HEK293 (cell line): Measurements from ENCODE around the gene PCYOX1L.

Experiments used
- CTCF ChIA-PET: fragments of 350-600 bp; formaldehyde crosslinking; extraction: SDS; loops from one replicate; lab custom pipeline; 2021; ENCODE audit warnings: antibody characterized with exemption; lab: Yijun Ruan, JAX
- POLR2A ChIA-PET: fragments of 300-600 bp; formaldehyde crosslinking; extraction: SDS; loops from one replicate; lab custom pipeline; 2020; ENCODE audit warnings: antibody characterized with exemption, inconsistent platforms; lab: Yijun Ruan, JAX
- H3K27ac ChIP-seq: fragments of 200-500 bp; sonication (Bioruptor generic); 2 replicates; pipeline ENCODE4 v1.5.1; 2014; ENCODE audit warnings: low read depth, low read length, control low read depth, inconsistent platforms; ENCODE audit errors: extremely low read depth
- H3K36me3 ChIP-seq, 2 experiments: fragments of 200-500 bp in 1 of 2; sonication (Bioruptor generic) in 1 of 2; 1 replicate in 1 of 2; 2 replicates in 1 of 2; pipeline ENCODE4 v1.5.1; 2014 to 2017; ENCODE audit warnings: inconsistent platforms in 2 of 2, low read length in 2 of 2; ENCODE audit not compliant: control insufficient read depth in 2 of 2, insufficient read depth in 1 of 2
- H3K4me1 ChIP-seq: fragments of 200-500 bp; sonication (Bioruptor generic); 2 replicates; pipeline ENCODE4 v1.5.1; 2014; ENCODE audit warnings: mild to moderate bottlenecking, low read length, inconsistent platforms; ENCODE audit not compliant: control insufficient read depth, insufficient read depth
- H3K4me3 ChIP-seq: 2 replicates; pipeline ENCODE4 v1.5.1; 2011; ENCODE audit warnings: low read depth, mild to moderate bottlenecking, control low read depth, low read length, moderate library complexity
- H3K9me3 ChIP-seq: fragments of 200-500 bp; sonication (Bioruptor generic); 2 replicates; pipeline ENCODE4 v1.5.1; 2014; ENCODE audit warnings: low read depth, low read length, inconsistent platforms; ENCODE audit not compliant: control insufficient read depth, insufficient read depth
- FEZF1 ChIP-seq: fragments of 450-650 bp; formaldehyde crosslinking; IDR thresholded peaks from 2 replicates; pipeline ENCODE4 v1.5.1; 2016; ENCODE audit warnings: missing biosample characterization, missing genetic modification characterization
- KLF10 ChIP-seq: fragments of 450-650 bp; IDR thresholded peaks from 2 replicates; pipeline ENCODE4 v1.5.1; 2018; ENCODE audit warnings: missing biosample characterization, mild to moderate bottlenecking, missing genetic modification characterization
- PRDM10 ChIP-seq: fragments of 450-650 bp; formaldehyde crosslinking; IDR thresholded peaks from 2 replicates; pipeline ENCODE4 v1.5.1; 2016; ENCODE audit warnings: missing biosample characterization, missing genetic modification characterization
- SCRT1 ChIP-seq: fragments of 450-650 bp; formaldehyde crosslinking; IDR thresholded peaks from 2 replicates; pipeline ENCODE4 v1.5.1; 2016; ENCODE audit warnings: missing biosample characterization, missing genetic modification characterization, borderline replicate concordance
- WT1 ChIP-seq: fragments of 450-650 bp; formaldehyde crosslinking; IDR thresholded peaks from 2 replicates; pipeline ENCODE4 v1.5.1; 2016; ENCODE audit warnings: missing biosample characterization, missing genetic modification characterization
- YY1 ChIP-seq: fragments of 450-650 bp; formaldehyde crosslinking; IDR thresholded peaks from 2 replicates; pipeline ENCODE4 v1.5.1; 2018; ENCODE audit warnings: missing biosample characterization, missing genetic modification characterization
- ZBTB7A ChIP-seq: fragments of 450-650 bp; formaldehyde crosslinking; IDR thresholded peaks from 2 replicates; pipeline ENCODE4 v1.5.1; 2016; ENCODE audit warnings: low read depth, missing biosample characterization, missing genetic modification characterization
- ZNF121 ChIP-seq: fragments of 450-650 bp; formaldehyde crosslinking; IDR thresholded peaks from 2 replicates; pipeline ENCODE4 v1.5.1; 2016; ENCODE audit warnings: missing biosample characterization, missing genetic modification characterization
- ZNF132 ChIP-seq: fragments of 450-650 bp; formaldehyde crosslinking; IDR thresholded peaks from 2 replicates; pipeline ENCODE4 v1.5.1; 2017; ENCODE audit warnings: missing biosample characterization, missing genetic modification characterization, borderline replicate concordance
- ZNF280D ChIP-seq: fragments of 450-650 bp; formaldehyde crosslinking; IDR thresholded peaks from 2 replicates; pipeline ENCODE4 v1.5.1; 2016; ENCODE audit warnings: missing biosample characterization, missing genetic modification characterization
- ZNF292 ChIP-seq: fragments of 450-650 bp; formaldehyde crosslinking; IDR thresholded peaks from 2 replicates; pipeline ENCODE4 v1.5.1; 2016; ENCODE audit warnings: low read depth, missing biosample characterization, missing genetic modification characterization, borderline replicate concordance
- ZNF324 ChIP-seq: fragments of 450-650 bp; formaldehyde crosslinking; IDR thresholded peaks from 2 replicates; pipeline ENCODE4 v1.5.1; 2016; ENCODE audit warnings: missing biosample characterization, missing genetic modification characterization
- ZNF394 ChIP-seq: fragments of 450-650 bp; formaldehyde crosslinking; IDR thresholded peaks from 2 replicates; pipeline ENCODE4 v1.5.1; 2016; ENCODE audit warnings: missing biosample characterization, missing genetic modification characterization, mild to moderate bottlenecking, moderate library complexity, borderline replicate concordance
- ZNF423 ChIP-seq: fragments of 450-650 bp; formaldehyde crosslinking; IDR thresholded peaks from 2 replicates; pipeline ENCODE4 v1.5.1; 2016; ENCODE audit warnings: missing biosample characterization, missing genetic modification characterization
- ZNF549 ChIP-seq: fragments of 450-650 bp; IDR thresholded peaks from 2 replicates; pipeline ENCODE4 v1.5.1; 2018; ENCODE audit warnings: missing biosample characterization, missing genetic modification characterization, mild to moderate bottlenecking, inconsistent platforms, moderate library complexity
- ZNF626 ChIP-seq: fragments of 450-650 bp; sonication (Bioruptor Pico); formaldehyde crosslinking; IDR thresholded peaks from 2 replicates; pipeline ENCODE4 v1.5.1; 2018; ENCODE audit warnings: missing biosample characterization, missing genetic modification characterization, inconsistent platforms
- ZNF747 ChIP-seq: fragments of 450-650 bp; formaldehyde crosslinking; IDR thresholded peaks from 2 replicates; pipeline ENCODE4 v1.5.1; 2016; ENCODE audit warnings: missing biosample characterization, missing genetic modification characterization
- ZSCAN4 ChIP-seq: fragments of 450-650 bp; formaldehyde crosslinking; IDR thresholded peaks from 2 replicates; pipeline ENCODE4 v1.5.1; 2017; ENCODE audit warnings: missing biosample characterization, missing genetic modification characterization
- ZXDB ChIP-seq: fragments of 450-650 bp; formaldehyde crosslinking; IDR thresholded peaks from 2 replicates; pipeline ENCODE4 v1.5.1; 2016; ENCODE audit warnings: missing biosample characterization, missing genetic modification characterization
- TF ChIP-seq, protein P1 (sequence below): fragments of 450-650 bp; formaldehyde crosslinking; IDR thresholded peaks from 2 replicates; pipeline ENCODE4 v1.5.1; 2016; ENCODE audit warnings: missing biosample characterization, missing genetic modification characterization, low read depth
- TF ChIP-seq, protein P2 (sequence below): fragments of 450-650 bp; formaldehyde crosslinking; conservative IDR thresholded peaks from 2 replicates; pipeline ENCODE4 v1.5.1; 2016; ENCODE audit warnings: low read depth, missing biosample characterization, missing genetic modification characterization

The PCYOX1L gene

DNA sequence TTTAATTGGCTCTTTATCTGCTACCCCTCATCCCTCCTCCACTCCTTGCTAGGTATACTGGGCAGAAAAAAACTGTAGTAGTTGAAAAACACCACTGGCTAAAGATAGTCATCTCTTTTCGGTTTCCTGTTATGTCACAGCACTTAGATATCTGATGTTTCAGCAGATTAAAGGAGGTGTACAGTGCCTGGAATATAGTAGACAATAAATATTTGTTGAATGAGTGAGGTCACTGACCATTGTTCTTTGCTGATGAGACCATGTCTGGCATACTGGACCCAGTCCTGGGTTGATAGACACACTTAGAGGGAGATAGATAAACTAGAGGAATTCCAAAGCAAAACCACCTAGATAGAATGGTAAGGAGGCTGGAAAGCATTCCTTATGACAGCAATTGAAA lies 9.3 kb upstream of the PCYOX1L start:
- no peak overlapping the region for H3K27ac ChIP-seq
- TF ChIP-seq ZNF132 (tag by site-specific recombination) (no peak), ZNF280D (tag by site-specific recombination) (no peak), ZNF747 (no peak), ZSCAN4 (tag by site-specific recombination) (no peak), ZNF121 (no peak), ZXDB (no peak), FEZF1 (tag by site-specific recombination) (no peak)
- TF ChIP-seq, protein P1, sequence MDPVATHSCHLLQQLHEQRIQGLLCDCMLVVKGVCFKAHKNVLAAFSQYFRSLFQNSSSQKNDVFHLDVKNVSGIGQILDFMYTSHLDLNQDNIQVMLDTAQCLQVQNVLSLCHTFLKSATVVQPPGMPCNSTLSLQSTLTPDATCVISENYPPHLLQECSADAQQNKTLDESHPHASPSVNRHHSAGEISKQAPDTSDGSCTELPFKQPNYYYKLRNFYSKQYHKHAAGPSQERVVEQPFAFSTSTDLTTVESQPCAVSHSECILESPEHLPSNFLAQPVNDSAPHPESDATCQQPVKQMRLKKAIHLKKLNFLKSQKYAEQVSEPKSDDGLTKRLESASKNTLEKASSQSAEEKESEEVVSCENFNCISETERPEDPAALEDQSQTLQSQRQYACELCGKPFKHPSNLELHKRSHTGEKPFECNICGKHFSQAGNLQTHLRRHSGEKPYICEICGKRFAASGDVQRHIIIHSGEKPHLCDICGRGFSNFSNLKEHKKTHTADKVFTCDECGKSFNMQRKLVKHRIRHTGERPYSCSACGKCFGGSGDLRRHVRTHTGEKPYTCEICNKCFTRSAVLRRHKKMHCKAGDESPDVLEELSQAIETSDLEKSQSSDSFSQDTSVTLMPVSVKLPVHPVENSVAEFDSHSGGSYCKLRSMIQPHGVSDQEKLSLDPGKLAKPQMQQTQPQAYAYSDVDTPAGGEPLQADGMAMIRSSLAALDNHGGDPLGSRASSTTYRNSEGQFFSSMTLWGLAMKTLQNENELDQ: no peak
- TF ChIP-seq, all 188 proteins: peak for 0
- no peaks in the 10 kb centered on the region for H3K4me1 ChIP-seq
- CTCF ChIA-PET: interaction anchor here (0.6 to 1.8 kb wide), 6 partner anchors 9 to 1456 kb away, joined by 3 to 12 read pairs (median 4); partner anchors contain the start of gene PCYOX1L
- peaks cover 48 to 66% of the 10 kb centered on the region in 2 experiments for H3K36me3 ChIP-seq
- H3K4me3 ChIP-seq: no peak overlapping the region
- H3K9me3 ChIP-seq: no peaks in the 10 kb centered on the region
- POLR2A ChIA-PET: interaction anchor here (1.2 kb wide), 1 partner anchor 9 kb away, joined by 6 read pairs; the partner anchor contains the start of gene PCYOX1L

GRCh38 chr5:149349382-149349781 lies 8.5 kb upstream of the PCYOX1L start:
- H3K4me3 ChIP-seq: no peak overlapping the region
- H3K36me3 ChIP-seq: peaks cover 51 to 75% of the 10 kb centered on the region in 2 experiments
- ChIA-PET CTCF (interaction anchor here (0.6 to 1.0 kb wide), 6 partner anchors 8 to 1456 kb away, joined by 3 to 4 read pairs (median 3); partner anchors contain the start of gene PCYOX1L), POLR2A (interaction anchor here (1.2 to 1.3 kb wide), 2 partner anchors 9 to 28 kb away, joined by 3 to 6 read pairs; partner anchors contain the start of gene PCYOX1L)
- no peaks in the 10 kb centered on the region for H3K4me1 ChIP-seq
- no peak overlapping the region for H3K27ac ChIP-seq
- H3K9me3 ChIP-seq: no peaks in the 10 kb centered on the region
- TF ChIP-seq SCRT1 (tag by site-specific recombination): no peak
- TF ChIP-seq, protein P2, sequence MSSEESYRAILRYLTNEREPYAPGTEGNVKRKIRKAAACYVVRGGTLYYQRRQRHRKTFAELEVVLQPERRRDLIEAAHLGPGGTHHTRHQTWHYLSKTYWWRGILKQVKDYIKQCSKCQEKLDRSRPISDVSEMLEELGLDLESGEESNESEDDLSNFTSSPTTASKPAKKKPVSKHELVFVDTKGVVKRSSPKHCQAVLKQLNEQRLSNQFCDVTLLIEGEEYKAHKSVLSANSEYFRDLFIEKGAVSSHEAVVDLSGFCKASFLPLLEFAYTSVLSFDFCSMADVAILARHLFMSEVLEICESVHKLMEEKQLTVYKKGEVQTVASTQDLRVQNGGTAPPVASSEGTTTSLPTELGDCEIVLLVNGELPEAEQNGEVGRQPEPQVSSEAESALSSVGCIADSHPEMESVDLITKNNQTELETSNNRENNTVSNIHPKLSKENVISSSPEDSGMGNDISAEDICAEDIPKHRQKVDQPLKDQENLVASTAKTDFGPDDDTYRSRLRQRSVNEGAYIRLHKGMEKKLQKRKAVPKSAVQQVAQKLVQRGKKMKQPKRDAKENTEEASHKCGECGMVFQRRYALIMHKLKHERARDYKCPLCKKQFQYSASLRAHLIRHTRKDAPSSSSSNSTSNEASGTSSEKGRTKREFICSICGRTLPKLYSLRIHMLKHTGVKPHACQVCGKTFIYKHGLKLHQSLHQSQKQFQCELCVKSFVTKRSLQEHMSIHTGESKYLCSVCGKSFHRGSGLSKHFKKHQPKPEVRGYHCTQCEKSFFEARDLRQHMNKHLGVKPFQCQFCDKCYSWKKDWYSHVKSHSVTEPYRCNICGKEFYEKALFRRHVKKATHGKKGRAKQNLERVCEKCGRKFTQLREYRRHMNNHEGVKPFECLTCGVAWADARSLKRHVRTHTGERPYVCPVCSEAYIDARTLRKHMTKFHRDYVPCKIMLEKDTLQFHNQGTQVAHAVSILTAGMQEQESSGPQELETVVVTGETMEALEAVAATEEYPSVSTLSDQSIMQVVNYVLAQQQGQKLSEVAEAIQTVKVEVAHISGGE (tag by site-specific recombination): no peak
- no peak for TF ChIP-seq KLF10 (tag by site-specific recombination)
- TF ChIP-seq ZNF324: no peak
- no peak for TF ChIP-seq YY1 (tag by site-specific recombination)
- no peak for TF ChIP-seq PRDM10 (tag by site-specific recombination)
- TF ChIP-seq ZNF394 (tag by site-specific recombination): no peak
- no peak for TF ChIP-seq ZNF423
- no peak for TF ChIP-seq WT1 (tag by site-specific recombination)
- TF ChIP-seq ZNF292 (tag by site-specific recombination): no peak
- no peak for TF ChIP-seq ZNF626 (tag by site-specific recombination)
- no peak for TF ChIP-seq ZNF549 (tag by site-specific recombination)
- TF ChIP-seq ZBTB7A (tag by site-specific recombination): no peak
